OCI-LY7 (cell line): Measurements from ENCODE around the gene SYVN1. TPM values are rescaled to one million over a fixed set of nuclear protein-coding genes. Genes with fewer than 3 reads are reported as not detected.

ENCODE experiments used
- BruUV-seq: library from RNA; stranded (reverse); fragments of 400-500 nt; replicated peaks from 2 replicates; lab custom pipeline; 2021; lab: Mats Ljungman, UMichigan
- CTCF ChIA-PET: fragments of 300-600 bp; sonication (Branson Sonifier 250); formaldehyde crosslinking; loops from one replicate; lab custom pipeline; 2022; ENCODE audit warnings: antibody characterized with exemption; ENCODE audit not compliant: unreplicated experiment; lab: Charles Lee
- POLR2A ChIA-PET: fragments of 300-600 bp; sonication (Branson Sonifier 250); formaldehyde crosslinking; loops from one replicate; lab custom pipeline; 2022; ENCODE audit warnings: antibody characterized with exemption; lab: Charles Lee
- DNase-seq: peaks from one replicate; pipeline ENCODE4 v3.0.0-alpha.2; 2015; ENCODE audit warnings: low spot score
- H2AFZ ChIP-seq: fragments of 200-600 bp; sonication (generic), shearing (Covaris generic); 2 replicates; pipeline ENCODE4 v1.6.1; 2014; ENCODE audit warnings: mild to moderate bottlenecking, antibody characterized with exemption, low read length, moderate library complexity
- H3K27ac ChIP-seq: fragments of 200-600 bp; sonication (generic); 2 replicates; pipeline ENCODE4 v1.5.1; 2014; ENCODE audit warnings: mixed run types, low read depth, mild to moderate bottlenecking, moderate library complexity, low read length, inconsistent platforms; ENCODE audit not compliant: poor library complexity, severe bottlenecking
- H3K36me3 ChIP-seq: fragments of 200-600 bp; sonication (generic); 2 replicates; pipeline ENCODE4 v1.6.1; 2014; ENCODE audit warnings: mild to moderate bottlenecking, antibody characterized with exemption, low read length, moderate library complexity, mixed read lengths; ENCODE audit not compliant: insufficient read depth
- H3K4me1 ChIP-seq: fragments of 200-600 bp; sonication (generic); 2 replicates; pipeline ENCODE4 v1.5.1; 2014; ENCODE audit warnings: mild to moderate bottlenecking, low read length; ENCODE audit not compliant: insufficient read depth, poor library complexity, severe bottlenecking
- H3K4me2 ChIP-seq: fragments of 200-600 bp; sonication (generic); 2 replicates; pipeline ENCODE4 v1.6.1; 2014; ENCODE audit warnings: mild to moderate bottlenecking, low read length
- H3K4me3 ChIP-seq: fragments of 200-600 bp; sonication (generic); 2 replicates; pipeline ENCODE4 v1.5.1; 2014; ENCODE audit warnings: mild to moderate bottlenecking, low read depth, low read length; ENCODE audit not compliant: poor library complexity, severe bottlenecking
- H3K79me2 ChIP-seq: fragments of 200-600 bp; sonication (generic); 2 replicates; pipeline ENCODE4 v1.6.1; 2016; ENCODE audit warnings: low read depth, mild to moderate bottlenecking, low read length, moderate library complexity, mixed read lengths; ENCODE audit not compliant: insufficient read depth
- H3K9me2 ChIP-seq: fragments of 200-600 bp; sonication (generic); 2 replicates; pipeline ENCODE4 v1.6.1; 2016; ENCODE audit warnings: mild to moderate bottlenecking, low read length, mixed read lengths; ENCODE audit not compliant: insufficient read depth
- H3K9me3 ChIP-seq: fragments of 200-600 bp; sonication (generic); 2 replicates; pipeline ENCODE4 v1.6.1; 2014; ENCODE audit warnings: mild to moderate bottlenecking, mixed run types, low read length, mixed read lengths
- H4K20me1 ChIP-seq: fragments of 200-600 bp; sonication (generic); 2 replicates; pipeline ENCODE4 v1.6.1; 2014; ENCODE audit warnings: mild to moderate bottlenecking, antibody characterized with exemption, low read length, moderate library complexity, mixed read lengths; ENCODE audit not compliant: insufficient read depth
- EZH2phosphoT487 ChIP-seq: fragments of 200-600 bp; sonication (generic); IDR thresholded peaks from 2 replicates; pipeline ENCODE4 v1.6.1; 2018; ENCODE audit warnings: low read depth, borderline replicate concordance, mild to moderate bottlenecking, mixed run types, antibody characterized with exemption, low read length, moderate library complexity, mixed read lengths
- intact Hi-C: fragments of 100-400 bp; cut with micrococcal nuclease; formaldehyde crosslinking; loops from one replicate; pipeline ENCODE4 v1.10.0; 2022; ENCODE audit not compliant: unreplicated experiment
- total RNA-seq, 2 experiments: library from RNA; depleted of rRNA in 1 of 2; stranded (reverse); fragments of >200 nt in 1 of 2; shearing (Covaris generic) in 1 of 2; gene quantifications; 2 replicates each; pipeline ENCODE4 v1.2.3, GENCODE V29; 2014 to 2022
- TF ChIP-seq, protein P1 (sequence below): fragments of 200-600 bp; sonication (generic); conservative IDR thresholded peaks from 2 replicates; pipeline ENCODE4 v1.5.1; 2014; ENCODE audit warnings: mild to moderate bottlenecking, antibody characterized with exemption, low read length, moderate library complexity, mixed read lengths

Gene SYVN1
- total RNA-seq, 2 experiments from 2014 or later, result 134 to 310 TPM

DNA sequence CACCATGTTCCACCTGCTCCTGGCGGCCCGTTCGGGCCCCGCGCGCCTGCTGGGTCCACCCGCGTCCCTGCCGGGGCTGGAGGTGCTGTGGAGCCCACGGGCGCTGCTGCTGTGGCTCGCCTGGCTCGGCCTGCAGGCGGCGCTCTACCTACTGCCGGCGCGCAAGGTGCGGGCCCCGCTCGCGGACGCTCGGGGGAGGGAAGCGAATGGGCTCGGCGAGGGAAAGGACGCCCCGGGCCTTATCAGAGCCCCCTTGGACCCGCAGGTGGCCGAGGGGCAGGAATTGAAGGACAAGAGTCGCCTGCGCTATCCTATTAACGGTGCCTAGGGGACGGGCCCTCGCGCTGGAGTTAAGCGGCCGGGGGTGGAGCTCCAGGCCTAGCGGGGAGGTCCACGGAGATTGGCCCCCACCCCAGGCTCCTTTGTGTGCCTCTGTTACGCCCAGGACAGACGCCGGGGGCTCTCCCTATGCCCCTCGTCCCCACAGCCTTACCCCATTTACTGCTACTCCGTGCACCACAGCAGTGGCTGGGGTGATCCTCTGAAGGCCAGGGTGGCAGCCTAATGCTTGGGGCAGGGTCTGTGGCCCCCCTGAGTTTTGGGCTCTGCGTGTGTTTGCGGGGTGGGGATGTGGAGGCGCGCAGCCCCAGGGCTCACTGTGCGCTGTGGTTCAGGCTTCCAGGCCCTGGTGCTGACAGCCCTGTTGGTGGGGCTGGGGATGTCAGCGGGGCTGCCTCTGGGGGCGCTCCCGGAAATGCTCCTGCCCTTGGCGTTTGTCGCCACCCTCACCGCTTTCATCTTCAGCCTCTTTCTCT lies 21.6 kb downstream of the SYVN1 start:
- TF ChIP-seq, protein P1, sequence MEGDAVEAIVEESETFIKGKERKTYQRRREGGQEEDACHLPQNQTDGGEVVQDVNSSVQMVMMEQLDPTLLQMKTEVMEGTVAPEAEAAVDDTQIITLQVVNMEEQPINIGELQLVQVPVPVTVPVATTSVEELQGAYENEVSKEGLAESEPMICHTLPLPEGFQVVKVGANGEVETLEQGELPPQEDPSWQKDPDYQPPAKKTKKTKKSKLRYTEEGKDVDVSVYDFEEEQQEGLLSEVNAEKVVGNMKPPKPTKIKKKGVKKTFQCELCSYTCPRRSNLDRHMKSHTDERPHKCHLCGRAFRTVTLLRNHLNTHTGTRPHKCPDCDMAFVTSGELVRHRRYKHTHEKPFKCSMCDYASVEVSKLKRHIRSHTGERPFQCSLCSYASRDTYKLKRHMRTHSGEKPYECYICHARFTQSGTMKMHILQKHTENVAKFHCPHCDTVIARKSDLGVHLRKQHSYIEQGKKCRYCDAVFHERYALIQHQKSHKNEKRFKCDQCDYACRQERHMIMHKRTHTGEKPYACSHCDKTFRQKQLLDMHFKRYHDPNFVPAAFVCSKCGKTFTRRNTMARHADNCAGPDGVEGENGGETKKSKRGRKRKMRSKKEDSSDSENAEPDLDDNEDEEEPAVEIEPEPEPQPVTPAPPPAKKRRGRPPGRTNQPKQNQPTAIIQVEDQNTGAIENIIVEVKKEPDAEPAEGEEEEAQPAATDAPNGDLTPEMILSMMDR, result peak; percentile 90
- no peak for TF ChIP-seq EZH2phosphoT487
- peak overlapping the region; percentile 69 for H3K4me3 ChIP-seq
- H4K20me1 ChIP-seq, result peaks cover 8% of the 10 kb centered on the region; the same call in 1 of the 2 replicates
- H3K4me2 ChIP-seq, result peak overlapping the region; percentile 91
- H3K4me1 ChIP-seq, result peaks cover 55% of the 10 kb centered on the region
- ChIA-PET CTCF (interaction anchor here (0.9 to 1.7 kb wide), 2 partner anchors 9 to 261 kb away, joined by 3 to 4 read pairs; partner anchors contain the start of gene FAU), POLR2A (interaction anchor here (1.0 to 2.1 kb wide), 4 partner anchors 19 to 385 kb away, joined by 3 to 10 read pairs (median 4); no protein-coding TSS in a partner anchor)
- peak overlapping the region; percentile 49; the same call in 1 of the 2 replicates for H2AFZ ChIP-seq
- intact Hi-C loops, result loop anchor here (10.0 kb wide), 1 partner anchor 338 kb away; the partner anchor contains the start of gene SF1
- H3K9me3 ChIP-seq, result no peaks in the 10 kb centered on the region
- H3K79me2 ChIP-seq, result peaks cover 13% of the 10 kb centered on the region
- DNase-seq, result peak; percentile 80
- no TSS peak for BruUV-seq
- no peaks in the 10 kb centered on the region for H3K9me2 ChIP-seq
- peaks cover 49% of the 10 kb centered on the region for H3K36me3 ChIP-seq
- H3K27ac ChIP-seq, result peak overlapping the region; percentile 73

DNA sequence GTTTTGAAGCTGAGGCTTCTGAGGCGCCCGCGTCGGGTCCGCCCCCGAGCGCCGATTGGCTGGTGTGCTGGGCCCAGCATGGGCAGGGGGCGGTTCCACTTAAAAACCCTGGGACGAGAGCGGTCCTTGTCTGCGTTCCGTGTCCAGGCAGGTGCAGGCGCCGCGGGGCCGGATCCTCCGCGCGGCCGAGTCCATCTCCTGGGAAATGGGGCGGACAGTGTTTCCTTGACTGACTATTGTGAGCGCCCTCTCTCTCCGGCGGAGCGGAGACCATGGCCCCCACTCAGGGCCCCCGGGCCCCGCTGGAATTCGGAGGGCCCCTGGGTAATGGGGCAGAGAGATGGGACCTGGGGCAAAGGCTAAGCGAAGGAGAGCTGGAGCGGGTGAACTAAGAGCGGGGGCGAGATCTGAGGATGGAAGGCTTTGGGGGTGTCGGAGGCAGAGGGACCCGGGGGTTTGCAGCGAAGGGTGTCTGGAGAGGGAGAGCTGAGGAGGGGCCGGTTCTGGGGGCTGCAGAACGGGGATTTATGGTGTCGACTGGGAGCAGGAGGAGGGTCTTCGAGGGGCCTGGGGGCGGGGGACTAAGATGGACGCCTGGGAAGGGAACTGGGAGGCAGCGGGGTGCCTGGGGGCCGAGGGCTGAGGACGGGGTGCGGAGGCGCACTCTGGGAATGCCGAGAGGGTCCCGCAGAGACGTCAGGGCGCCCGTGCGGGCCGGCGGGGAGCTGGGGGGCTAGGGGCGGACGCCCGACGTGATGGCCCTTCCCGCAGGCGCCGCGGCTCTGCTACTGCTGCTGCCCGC lies 22.4 kb downstream of the SYVN1 start, which contains the start of gene TM7SF2:
Gene TM7SF2, plus strand, starts transcription at position 129 of the 802 bp plus-strand sequence. Its CDS starts 144 bp downstream, at position 273.
- Histone ChIP-seq H3K27ac (peak within 1 kb of the TSS; percentile 73), H3K4me3 (peak within 1 kb of the TSS; percentile 69), H3K36me3 (peaks cover 47% of the 10 kb centered on the region), H3K4me2 (peak within 1 kb of the TSS; percentile 91), H3K4me1 (peaks cover 55% of the 10 kb centered on the region), H3K9me2 (no peaks in the 10 kb centered on the region), H3K9me3 (no peaks in the 10 kb centered on the region), H4K20me1 (peaks cover 8% of the 10 kb centered on the region; the same call in 1 of the 2 replicates), H3K79me2 (peaks cover 11% of the 10 kb centered on the region), H2AFZ (peak within 1 kb of the TSS; percentile 49; the same call in 1 of the 2 replicates)
- ChIA-PET CTCF (interaction anchor here (0.9 to 1.7 kb wide), 3 partner anchors 10 to 261 kb away, joined by 3 to 4 read pairs (median 4); partner anchors contain the start of gene FAU), POLR2A (interaction anchor here (1.0 to 2.2 kb wide), 5 partner anchors 13 to 386 kb away, joined by 3 to 14 read pairs (median 4); no protein-coding TSS in a partner anchor)
- TF ChIP-seq, protein P1, result no peak
- no peak for TF ChIP-seq EZH2phosphoT487
- intact Hi-C loops, result loop anchor here (1.0 to 10.0 kb wide), 4 partner anchors 99 to 337 kb away; partner anchors contain the start of genes CDC42EP2 and SF1
- DNase-seq, result peak; percentile 97
- BruUV-seq, result no TSS peak
